Measurements from ENCODE around the gene FGF2.

The FGF2 gene

DNA sequence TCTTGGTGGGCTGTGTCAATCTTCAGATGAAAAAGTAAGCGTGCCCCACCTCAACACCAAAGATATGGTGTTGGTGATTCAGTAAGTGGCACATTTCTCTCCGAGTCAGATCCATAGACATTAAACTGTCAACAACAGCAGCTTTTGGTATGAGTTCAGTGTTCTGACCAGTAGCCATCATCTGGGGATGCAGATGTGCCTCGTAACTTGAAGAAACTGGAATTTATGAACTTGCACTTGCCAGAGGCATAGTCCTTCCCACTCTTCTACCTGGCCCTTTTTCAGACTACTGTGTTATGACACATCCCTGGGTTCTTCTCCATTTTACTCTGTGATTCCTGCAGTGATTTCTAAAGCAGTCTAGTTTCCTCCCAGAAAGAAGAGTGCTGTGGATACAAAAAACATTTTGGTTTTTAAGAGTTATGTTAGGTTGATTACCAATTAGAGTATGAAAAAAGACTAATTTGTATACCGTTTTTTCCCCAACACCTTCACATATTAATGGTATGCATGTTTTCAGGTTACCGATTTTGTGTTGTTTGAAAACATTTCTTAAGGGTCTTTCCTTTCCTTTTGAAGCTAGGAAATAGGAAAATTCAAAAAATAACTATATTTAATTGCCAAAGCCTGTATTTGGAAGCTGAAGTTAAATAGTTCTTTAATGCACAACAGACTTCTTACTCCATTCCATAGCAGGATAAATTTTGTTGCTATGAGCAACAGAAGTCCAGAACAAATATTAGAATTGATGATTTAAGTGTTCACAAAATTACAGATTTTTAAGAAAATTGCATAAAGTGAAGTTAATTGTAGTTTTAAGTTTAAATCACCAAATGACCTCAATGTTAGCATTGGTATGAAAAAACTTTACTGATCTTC lies 56.5 kb downstream of the FGF2 start:
- in situ Hi-C loops (cut with HindIII; ENCODE audit: low sequenced_read_pairs) = no loop called here

DNA sequence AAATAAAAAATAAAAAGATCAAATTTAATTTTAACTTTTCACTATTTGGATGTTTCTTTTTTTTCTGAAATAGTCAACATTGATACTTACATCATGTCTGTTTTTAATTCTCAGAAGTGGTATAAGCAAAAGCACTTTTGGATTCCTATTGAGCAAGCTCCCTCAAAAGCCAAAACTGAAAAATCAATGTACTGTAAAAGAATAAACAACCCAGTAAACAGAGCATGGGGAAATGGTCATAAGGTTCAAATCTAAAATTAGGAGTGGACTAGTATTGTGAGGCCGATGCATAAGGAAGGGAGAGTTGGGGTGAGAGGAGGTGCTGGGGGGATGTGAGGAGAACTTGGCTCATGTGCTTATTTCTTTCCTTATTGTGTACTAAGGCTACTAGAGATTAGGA lies 57.9 kb downstream of the FGF2 start:
- in situ Hi-C loops (cut with HindIII; ENCODE audit: low sequenced_read_pairs) = no loop called here

DNA sequence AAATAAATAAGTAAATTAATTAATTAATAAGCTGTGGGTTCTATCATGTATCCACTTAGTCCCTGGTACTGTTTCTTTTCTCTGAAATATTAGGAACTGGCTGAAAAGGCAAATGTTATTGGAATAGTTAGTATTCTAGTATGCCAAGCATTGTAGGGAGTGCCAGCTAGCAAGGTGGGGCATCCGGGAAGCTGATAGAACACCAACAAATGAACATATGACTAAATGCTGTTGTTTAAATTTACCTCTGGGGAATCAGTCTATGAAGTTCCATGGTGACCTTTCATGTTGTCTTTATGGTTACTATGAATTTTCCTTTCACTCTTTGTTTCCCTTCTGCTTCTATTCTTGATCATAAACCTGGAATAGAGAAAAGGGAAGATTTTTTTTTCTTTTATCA lies 63.1 kb downstream of the FGF2 start:
- in situ Hi-C loops (cut with HindIII; ENCODE audit: low sequenced_read_pairs) = no loop called here

DNA sequence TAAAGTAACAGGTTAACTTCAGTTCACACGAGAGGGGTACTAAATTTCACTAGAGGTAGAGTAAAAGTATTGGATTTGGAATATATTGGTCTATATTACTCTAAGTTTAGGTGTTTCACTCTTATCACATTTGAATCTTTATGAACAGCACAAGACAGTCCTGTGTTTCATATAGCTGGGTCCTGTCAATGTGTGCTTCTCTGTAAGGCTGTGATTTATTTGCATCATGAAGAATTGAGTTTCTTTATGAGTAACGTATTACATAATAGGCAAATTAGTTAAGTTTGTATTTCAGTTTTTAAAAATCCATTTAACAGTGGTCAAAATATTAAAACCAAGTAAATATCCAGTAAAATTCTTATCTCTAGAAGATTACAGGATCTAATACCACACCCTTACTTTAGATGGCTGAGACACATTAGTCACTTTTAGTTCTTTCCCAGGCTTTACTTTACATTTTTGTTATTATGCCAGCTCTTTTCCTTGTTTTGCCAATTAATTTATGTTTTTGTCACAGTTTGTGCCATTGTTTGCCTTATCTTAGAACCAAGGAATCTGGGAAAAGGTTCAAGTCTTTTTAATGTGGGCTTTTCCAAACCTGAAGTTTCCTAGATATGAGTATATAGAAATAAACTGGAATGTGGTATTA lies 63.6 kb downstream of the FGF2 start:
- in situ Hi-C loops (cut with HindIII; ENCODE audit: low sequenced_read_pairs) = no loop called here

DNA sequence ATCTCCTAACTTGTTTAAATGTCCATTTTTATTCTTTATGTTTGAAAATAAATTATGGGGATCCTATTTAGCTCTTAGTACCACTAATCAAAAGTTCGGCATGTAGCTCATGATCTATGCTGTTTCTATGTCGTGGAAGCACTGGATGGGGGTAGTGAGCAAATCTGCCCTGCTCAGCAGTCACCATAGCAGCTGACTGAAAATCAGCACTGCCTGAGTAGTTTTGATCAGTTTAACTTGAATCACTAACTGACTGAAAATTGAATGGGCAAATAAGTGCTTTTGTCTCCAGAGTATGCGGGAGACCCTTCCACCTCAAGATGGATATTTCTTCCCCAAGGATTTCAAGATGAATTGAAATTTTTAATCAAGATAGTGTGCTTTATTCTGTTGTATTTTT lies 68.2 kb downstream of the FGF2 start:
- in situ Hi-C loops (cut with HindIII; ENCODE audit: low sequenced_read_pairs) = no loop called here

DNA sequence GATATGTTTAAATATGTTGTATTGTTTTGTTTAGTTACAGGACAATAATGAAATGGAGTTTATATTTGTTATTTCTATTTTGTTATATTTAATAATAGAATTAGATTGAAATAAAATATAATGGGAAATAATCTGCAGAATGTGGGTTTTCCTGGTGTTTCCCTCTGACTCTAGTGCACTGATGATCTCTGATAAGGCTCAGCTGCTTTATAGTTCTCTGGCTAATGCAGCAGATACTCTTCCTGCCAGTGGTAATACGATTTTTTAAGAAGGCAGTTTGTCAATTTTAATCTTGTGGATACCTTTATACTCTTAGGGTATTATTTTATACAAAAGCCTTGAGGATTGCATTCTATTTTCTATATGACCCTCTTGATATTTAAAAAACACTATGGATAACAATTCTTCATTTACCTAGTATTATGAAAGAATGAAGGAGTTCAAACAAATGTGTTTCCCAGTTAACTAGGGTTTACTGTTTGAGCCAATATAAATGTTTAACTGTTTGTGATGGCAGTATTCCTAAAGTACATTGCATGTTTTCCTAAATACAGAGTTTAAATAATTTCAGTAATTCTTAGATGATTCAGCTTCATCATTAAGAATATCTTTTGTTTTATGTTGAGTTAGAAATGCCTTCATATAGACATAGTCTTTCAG lies 68.8 kb downstream of the FGF2 start:
- in situ Hi-C loops (cut with HindIII; ENCODE audit: low sequenced_read_pairs) = no loop called here

DNA sequence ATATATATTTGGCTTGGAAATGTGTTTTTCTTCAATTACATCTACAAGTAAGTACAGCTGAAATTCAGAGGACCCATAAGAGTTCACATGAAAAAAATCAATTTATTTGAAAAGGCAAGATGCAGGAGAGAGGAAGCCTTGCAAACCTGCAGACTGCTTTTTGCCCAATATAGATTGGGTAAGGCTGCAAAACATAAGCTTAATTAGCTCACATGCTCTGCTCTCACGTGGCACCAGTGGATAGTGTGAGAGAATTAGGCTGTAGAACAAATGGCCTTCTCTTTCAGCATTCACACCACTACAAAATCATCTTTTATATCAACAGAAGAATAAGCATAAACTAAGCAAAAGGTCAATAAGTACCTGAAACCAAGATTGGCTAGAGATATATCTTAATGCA lies 69.6 kb downstream of the FGF2 start:
- in situ Hi-C loops (cut with HindIII; ENCODE audit: low sequenced_read_pairs) = no loop called here

DNA sequence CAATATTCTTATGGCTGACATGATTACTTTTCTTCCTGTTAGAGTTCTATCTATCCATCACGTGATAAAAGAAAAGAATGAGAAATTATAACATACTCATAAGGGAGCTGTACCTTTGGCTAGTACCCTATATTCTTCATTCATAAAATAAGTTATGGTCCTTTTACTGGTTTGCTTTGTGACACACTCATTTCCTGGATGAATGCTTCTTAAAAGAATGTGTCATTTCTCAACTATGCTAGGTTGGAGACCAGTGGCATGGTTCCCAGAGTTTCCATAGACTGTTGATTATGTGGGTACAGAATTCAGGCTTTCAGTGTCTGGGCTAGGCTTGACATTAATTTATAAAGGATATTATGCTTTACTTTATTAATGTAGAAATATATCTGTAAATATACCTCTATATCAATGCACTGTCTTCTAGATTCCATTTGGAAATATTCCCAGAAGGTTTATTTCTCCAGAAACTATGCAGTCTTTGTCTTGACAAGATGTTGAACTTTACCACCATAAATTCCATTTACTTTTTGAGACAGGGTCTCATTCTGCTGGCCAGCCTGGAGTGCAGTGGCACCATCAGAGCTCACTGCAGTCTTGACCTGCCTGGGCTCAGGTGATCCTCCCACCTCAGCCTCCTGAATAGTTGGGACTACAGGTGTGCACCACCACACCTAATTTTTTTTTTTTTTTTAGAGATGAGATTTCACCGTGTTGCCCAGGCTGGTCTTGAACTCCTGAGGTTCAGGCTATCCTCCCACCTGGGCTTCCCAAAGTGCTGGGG lies 71.9 kb downstream of the FGF2 start:
- in situ Hi-C loops (cut with HindIII; ENCODE audit: low sequenced_read_pairs) = no loop called here

DNA sequence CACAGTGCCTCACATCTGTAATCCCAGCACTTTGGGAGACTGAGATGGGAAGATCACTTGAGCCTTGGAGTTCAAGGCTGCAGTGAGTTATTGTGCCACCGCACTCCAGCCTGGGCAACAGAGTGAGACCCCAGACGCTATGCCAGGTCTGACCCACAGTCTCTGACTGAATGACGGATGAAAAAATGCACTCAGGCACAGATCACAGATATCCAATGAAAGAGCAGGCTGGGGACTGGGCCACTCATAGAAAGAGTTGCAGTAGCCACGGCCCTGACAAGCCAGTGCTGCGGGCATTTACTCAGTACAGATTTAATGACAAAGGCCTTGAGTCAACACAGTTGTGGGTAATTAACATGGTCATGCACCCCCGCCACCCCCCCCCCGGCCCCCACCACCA lies 73.1 kb downstream of the FGF2 start:
- in situ Hi-C loops (cut with HindIII; ENCODE audit: low sequenced_read_pairs) = loop anchor here (25.0 kb wide), 1 partner anchor 137 kb away; no protein-coding TSS in a partner anchor

DNA sequence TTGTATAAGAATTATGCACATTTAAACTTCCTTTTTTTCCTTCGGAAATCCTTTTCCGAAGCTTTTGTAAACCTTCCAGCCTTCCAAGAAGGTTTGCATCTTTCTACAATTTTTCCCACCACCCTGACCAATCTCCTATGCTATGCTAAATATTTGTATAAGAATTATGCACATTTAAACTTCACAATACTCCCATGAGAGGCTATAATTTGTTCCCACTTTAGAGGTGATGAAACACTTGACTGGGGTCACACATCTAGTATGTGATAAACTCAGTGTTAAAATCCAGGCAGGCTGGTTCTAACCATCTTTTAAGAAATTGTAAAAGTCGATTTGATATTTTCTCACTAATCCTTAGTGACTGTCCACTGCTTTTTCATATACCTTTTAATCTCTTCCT lies 73.7 kb downstream of the FGF2 start:
- in situ Hi-C loops (cut with HindIII; ENCODE audit: low sequenced_read_pairs) = loop anchor here (25.0 kb wide), 1 partner anchor 138 kb away; no protein-coding TSS in a partner anchor

DNA sequence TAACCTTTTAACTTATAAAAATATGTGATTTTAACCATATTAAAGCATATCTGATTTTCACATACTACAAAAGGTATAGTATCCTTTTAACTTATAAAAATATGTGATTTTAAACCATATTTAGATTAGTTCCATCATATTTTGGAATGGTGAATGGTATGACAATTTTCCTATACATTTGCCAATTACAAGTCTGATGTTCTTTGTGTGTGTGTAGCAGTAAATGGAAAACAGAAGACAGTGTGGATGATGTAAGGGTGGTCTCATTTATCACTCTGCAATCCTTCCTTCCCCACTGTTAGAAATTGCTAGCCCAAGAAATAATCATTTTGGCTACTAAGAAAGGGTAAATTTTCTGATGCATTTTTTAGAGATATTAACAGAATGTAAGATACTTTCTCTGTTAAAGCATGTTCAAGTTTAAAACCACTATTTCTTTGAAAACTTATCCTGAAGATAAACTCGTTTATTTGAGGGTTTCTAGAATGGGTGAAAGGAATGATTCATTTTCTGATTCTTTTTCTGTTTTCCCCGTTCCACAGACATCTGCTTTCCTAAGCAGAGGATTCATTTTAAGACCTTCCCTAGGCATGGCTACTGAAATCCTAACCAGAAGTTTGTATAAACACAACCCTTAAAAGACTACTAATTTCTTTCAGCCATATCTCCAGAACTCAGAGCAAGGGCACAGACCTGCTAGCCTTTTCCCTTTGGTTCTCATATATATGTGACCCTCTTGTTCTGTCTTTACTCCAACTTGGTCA lies 74.8 kb downstream of the FGF2 start:
- in situ Hi-C loops (cut with HindIII; ENCODE audit: low sequenced_read_pairs) = loop anchor here (25.0 kb wide), 1 partner anchor 139 kb away; no protein-coding TSS in a partner anchor

DNA sequence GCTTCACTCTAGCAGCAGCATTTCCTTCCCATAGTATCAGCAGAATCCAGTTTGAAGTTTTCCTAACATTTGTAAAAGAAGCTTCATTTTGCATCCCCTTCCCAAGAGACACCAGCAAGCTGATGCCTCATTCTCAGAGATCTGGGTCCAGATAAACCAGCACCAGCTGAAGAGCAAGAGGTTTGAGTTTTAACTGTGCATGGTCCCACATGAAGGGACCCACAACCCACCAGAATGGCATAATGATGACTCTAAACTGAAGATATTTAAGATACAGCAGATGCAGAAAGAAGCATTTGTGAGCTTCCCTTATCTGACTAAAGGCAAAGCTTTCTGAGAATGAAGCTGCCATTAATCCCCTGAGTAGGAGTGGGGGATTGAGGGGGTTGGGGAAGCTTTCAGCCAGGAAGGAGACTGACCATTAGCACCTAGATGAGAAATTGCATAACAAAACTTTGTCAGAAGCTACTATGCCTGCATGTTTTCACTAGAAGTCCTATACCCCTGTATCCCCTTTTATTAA lies 77.2 kb downstream of the FGF2 start:
- in situ Hi-C loops (cut with HindIII; ENCODE audit: low sequenced_read_pairs) = loop anchor here (25.0 kb wide), 1 partner anchor 142 kb away; no protein-coding TSS in a partner anchor

DNA sequence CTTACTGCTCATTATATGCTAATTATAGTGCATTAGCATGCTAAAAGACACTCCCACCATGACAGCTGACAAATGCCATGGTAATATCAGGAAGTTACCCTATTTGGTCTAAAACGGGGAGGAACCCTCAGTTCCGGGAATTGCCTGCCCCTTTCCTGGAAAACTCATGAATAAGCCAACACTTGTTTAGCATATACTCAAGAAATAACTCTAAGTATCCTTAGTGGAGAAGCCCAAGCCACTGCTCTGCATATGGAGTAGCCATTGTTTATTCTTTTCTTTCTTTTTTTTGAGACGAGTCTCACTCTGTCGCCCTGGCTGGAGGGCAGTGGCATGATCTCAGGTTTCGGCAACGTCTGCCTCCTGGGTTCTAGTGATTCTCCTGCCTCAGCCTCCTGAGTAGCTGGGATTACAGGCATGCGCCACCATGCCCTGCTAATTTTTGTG lies 80.3 kb downstream of the FGF2 start:
- in situ Hi-C loops (cut with HindIII; ENCODE audit: low sequenced_read_pairs) = loop anchor here (25.0 kb wide), 1 partner anchor 145 kb away; no protein-coding TSS in a partner anchor

DNA sequence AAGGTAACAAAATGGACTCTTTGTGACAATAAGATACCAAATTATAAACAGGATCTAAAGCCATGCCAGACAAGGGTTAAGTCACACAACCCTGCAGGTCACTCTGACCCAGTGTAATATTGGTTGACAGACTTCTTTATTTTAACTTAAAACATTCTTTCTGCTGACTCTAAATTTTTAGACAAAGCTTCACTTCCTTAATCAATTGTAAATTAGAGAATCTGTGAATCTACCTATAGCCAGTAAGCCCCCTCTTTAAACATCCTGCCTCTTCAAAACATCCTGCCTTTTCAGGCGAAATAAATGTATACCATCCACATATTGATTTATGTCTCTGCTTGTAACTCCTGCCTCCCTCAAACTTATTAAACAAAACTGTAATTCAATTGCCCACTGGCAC lies 81.6 kb downstream of the FGF2 start:
- in situ Hi-C loops (cut with HindIII; ENCODE audit: low sequenced_read_pairs) = loop anchor here (25.0 kb wide), 1 partner anchor 146 kb away; no protein-coding TSS in a partner anchor

DNA sequence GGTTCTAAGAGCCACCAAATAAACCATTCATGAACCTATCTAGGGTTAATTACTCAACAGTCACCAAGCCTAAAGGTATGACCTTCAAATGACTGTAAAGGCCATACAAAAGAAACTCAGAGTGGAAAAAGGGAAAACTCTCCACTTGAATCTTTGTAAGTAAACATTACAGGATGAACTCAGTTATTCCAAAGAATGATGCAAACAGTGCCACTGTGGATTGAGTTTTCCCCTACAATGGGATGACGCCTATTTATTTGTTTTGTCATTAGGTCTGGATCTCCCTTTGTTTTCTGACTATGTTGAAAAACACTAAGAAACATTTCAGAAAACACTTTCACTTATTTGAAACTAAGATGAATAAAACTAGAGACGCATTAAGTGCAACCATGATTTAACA lies 83.1 kb downstream of the FGF2 start:
- in situ Hi-C loops (cut with HindIII; ENCODE audit: low sequenced_read_pairs) = loop anchor here (25.0 kb wide), 1 partner anchor 147 kb away; no protein-coding TSS in a partner anchor

DNA sequence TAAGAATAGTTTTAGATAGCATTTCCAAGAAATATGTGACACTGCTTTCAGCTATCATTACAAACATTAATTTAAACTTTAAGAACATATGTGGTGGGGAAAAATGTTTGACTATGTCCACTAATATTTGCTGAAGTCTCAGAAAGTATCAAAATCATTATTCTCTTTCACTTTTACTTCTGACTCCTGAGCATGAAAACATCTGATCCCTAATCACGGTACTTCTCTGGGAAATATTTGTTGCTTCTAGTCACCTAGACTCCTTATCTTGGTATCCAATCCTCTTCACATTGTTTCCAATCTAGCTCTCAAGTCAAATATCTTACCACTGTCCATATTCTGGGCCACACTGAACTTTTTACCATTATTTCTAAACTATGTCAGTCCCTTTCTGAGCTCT lies 85.0 kb downstream of the FGF2 start:
- in situ Hi-C loops (cut with HindIII; ENCODE audit: low sequenced_read_pairs) = loop anchor here (25.0 kb wide), 1 partner anchor 149 kb away; no protein-coding TSS in a partner anchor

DNA sequence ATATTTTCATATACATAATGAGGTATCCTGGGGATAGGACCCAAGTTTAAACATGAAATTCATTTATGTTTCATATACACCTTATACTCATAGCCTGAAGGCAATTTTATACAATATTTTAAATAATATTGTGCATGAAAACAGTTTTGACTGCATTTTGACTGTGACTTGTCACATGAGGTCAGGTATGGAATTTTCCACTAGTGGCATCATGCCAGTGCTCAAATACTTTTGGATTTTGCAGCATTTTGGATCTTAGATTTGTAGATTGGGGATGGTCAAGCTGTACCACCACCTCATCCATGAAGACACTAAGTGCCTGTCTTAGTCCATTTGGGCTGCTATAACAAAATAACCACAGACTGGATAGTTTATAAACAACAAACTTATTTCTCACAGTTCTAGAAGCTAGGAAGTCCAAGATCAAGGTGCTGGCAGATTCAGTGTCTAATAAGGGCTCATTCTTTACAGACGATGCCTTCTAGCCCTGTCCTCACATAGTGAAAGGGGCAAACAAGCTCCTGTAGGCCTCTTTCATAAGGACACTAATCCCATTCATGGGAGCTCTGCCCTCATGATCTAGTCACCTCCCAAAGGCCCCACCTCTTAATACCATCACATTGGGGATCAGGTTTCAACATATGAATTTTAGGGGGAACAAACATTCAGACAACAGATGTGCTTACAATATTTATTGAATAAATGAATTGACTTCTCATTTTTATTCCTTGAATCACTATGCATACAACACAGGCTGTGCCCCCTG lies 86.4 kb downstream of the FGF2 start:
- in situ Hi-C loops (cut with HindIII; ENCODE audit: low sequenced_read_pairs) = loop anchor here (25.0 kb wide), 1 partner anchor 151 kb away; no protein-coding TSS in a partner anchor

DNA sequence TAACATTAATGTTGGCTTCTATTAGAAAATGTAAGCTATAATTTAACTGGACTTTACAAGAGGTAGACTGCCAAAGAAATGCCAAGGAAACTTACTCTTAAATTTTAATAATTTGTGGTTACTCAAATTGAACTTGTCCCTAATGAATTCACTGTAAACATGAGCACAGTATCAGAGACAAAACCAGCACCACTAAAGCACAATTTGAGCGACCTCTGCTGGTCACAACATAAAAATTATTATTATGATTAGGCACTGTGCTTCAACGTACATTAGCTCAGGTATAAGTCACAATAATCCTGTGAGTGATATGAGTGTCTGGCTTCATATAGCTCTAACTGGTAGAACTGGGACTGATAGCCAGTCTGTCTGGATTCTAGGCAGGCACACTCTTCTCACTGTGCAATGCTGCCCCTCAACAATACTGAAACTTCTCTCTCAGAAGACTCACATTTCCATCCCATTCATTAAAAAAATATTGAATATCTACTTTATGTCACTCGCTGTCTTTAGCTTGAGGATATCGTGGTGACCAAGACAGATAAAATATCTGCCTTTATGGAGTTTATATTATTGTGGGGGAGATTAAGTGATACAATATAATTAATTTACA lies 87.8 kb downstream of the FGF2 start:
- in situ Hi-C loops (cut with HindIII; ENCODE audit: low sequenced_read_pairs) = loop anchor here (25.0 kb wide), 1 partner anchor 152 kb away; no protein-coding TSS in a partner anchor

Data from endothelial cell of hepatic sinusoid (primary cell).